ENCODE measurements around the gene PEX12.

PEX12 gene

DNA sequence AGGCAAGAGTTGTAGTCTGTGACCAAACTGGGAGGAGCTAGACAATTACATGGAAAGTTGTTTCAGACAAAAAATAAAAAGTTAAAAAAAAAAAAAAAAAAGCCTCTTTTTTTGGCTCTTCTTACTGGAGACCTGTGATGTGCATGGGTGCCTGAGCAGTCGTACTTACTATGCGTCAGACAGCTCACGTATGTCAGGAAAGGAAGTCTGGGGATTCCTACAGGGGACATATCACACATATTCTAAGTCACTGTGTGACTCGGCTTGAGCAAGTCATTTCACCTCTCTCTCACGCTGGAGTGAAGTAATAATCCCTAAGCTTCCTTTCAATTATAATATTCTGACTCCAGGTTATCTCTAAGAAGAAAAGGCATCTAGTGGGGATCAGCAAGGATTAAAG, 23.7 kb downstream of the PEX12 start:
- DNase-seq: no peak
- no peak overlapping the region for H2BK5ac ChIP-seq (ENCODE audit: low read depth, low read length, poor library complexity, severe bottlenecking)
- no peak overlapping the region for H2AK5ac ChIP-seq (ENCODE audit: low read length, severe bottlenecking)
- H3K79me1 ChIP-seq (replicated peaks; ENCODE audit: low read length, poor library complexity, severe bottlenecking): no peaks in the 10 kb centered on the region
- H3K4me1 ChIP-seq (ENCODE audit: control insufficient read depth, insufficient read depth, low read depth, low read length): no peaks in the 10 kb centered on the region
- no peak overlapping the region for H2AFZ ChIP-seq (ENCODE audit: low read depth, low read length)
- WGBS: 95% methylated on average over 3 of the region's 5 CpGs
- H3K4ac ChIP-seq (ENCODE audit: low read depth in 1 of 2, low read length in 2 of 2): no peak overlapping the region
- no peaks in the 10 kb centered on the region for H3K36me3 ChIP-seq (ENCODE audit: control insufficient read depth in 1 of 2, insufficient read depth in 2 of 2, low read depth in 1 of 2, low read length in 2 of 2)
- H3K4me3 ChIP-seq (ENCODE audit: insufficient read depth in 1 of 2, low read depth in 1 of 2, low read length in 2 of 2): no peak overlapping the region
- no peak overlapping the region for H2BK120ac ChIP-seq (ENCODE audit: low read depth, low read length)
- no peak overlapping the region for H2BK12ac ChIP-seq (ENCODE audit: low read length in 2 of 2)
- H3K27me3 ChIP-seq (ENCODE audit: control insufficient read depth in 1 of 2, insufficient read depth in 1 of 2, low read length in 2 of 2): peaks cover 34 to 44% of the 10 kb centered on the region in 2 experiments
- no peaks in the 10 kb centered on the region for H3K9me3 ChIP-seq (ENCODE audit: control insufficient read depth, low read length)
- H2BK15ac ChIP-seq (ENCODE audit: low read depth, poor library complexity, severe bottlenecking): no peak overlapping the region
- no peak overlapping the region for H3K23ac ChIP-seq (ENCODE audit: low read length in 2 of 2)
- H3K14ac ChIP-seq (ENCODE audit: low read length in 2 of 2): no peak overlapping the region
- H4K8ac ChIP-seq (ENCODE audit: low read length): no peak overlapping the region
- H3K9ac ChIP-seq (ENCODE audit: low read length): no peak overlapping the region
- H4K91ac ChIP-seq (ENCODE audit: low read length): no peak overlapping the region
- H3K18ac ChIP-seq (ENCODE audit: low read depth in 1 of 2, low read length in 2 of 2): no peak overlapping the region
- H3K27ac ChIP-seq (ENCODE audit: low read length, poor library complexity, severe bottlenecking): no peak overlapping the region
- no peak overlapping the region for H3K4me2 ChIP-seq (ENCODE audit: low read length, poor library complexity, severe bottlenecking)

DNA sequence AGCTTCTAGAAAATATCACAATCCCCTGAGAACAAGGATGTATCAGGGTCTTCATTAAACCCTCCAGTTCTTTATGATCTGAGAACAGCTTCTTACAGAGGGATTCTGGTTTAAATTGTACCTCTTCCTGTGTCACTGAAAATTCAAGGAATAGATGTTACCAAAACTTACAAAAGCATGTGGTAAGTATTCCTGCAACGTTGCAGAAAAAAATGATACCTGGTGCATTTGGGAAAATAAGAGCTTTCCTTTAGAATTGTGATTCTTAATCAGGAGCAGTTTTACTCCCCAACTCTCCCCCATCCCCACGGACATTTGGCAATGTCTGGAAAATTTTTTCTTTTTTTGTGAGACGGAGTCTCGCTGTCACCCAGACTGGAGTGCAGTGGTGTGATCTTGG, 25.1 kb downstream of the PEX12 start:
- H2BK12ac ChIP-seq (ENCODE audit: low read length in 2 of 2): no peak overlapping the region
- no peaks in the 10 kb centered on the region for H3K4me1 ChIP-seq (ENCODE audit: control insufficient read depth, insufficient read depth, low read depth, low read length)
- H3K18ac ChIP-seq (ENCODE audit: low read depth in 1 of 2, low read length in 2 of 2): no peak overlapping the region
- H3K4ac ChIP-seq (ENCODE audit: low read depth in 1 of 2, low read length in 2 of 2): no peak overlapping the region
- H2AK5ac ChIP-seq (ENCODE audit: low read length, severe bottlenecking): no peak overlapping the region
- H3K27me3 ChIP-seq (ENCODE audit: control insufficient read depth in 1 of 2, insufficient read depth in 1 of 2, low read length in 2 of 2): peaks cover 32 to 54% of the 10 kb centered on the region in 2 experiments
- no peak overlapping the region for H2BK15ac ChIP-seq (ENCODE audit: low read depth, poor library complexity, severe bottlenecking)
- H4K91ac ChIP-seq (ENCODE audit: low read length): no peak overlapping the region
- H3K36me3 ChIP-seq (ENCODE audit: control insufficient read depth in 1 of 2, insufficient read depth in 2 of 2, low read depth in 1 of 2, low read length in 2 of 2): no peaks in the 10 kb centered on the region
- no peak overlapping the region for H3K27ac ChIP-seq (ENCODE audit: low read length, poor library complexity, severe bottlenecking)
- no peaks in the 10 kb centered on the region for H3K79me1 ChIP-seq (replicated peaks; ENCODE audit: low read length, poor library complexity, severe bottlenecking)
- H3K9ac ChIP-seq (ENCODE audit: low read length): no peak overlapping the region
- H3K9me3 ChIP-seq (ENCODE audit: control insufficient read depth, low read length): no peaks in the 10 kb centered on the region
- no peak overlapping the region for H2BK5ac ChIP-seq (ENCODE audit: low read depth, low read length, poor library complexity, severe bottlenecking)
- H2AFZ ChIP-seq (ENCODE audit: low read depth, low read length): no peak overlapping the region
- H3K14ac ChIP-seq (ENCODE audit: low read length in 2 of 2): no peak overlapping the region
- 88% methylated on average over 4 of the region's 4 CpGs for WGBS
- no peak overlapping the region for H4K8ac ChIP-seq (ENCODE audit: low read length)
- no peak overlapping the region for H3K4me2 ChIP-seq (ENCODE audit: low read length, poor library complexity, severe bottlenecking)
- no peak overlapping the region for H3K23ac ChIP-seq (ENCODE audit: low read length in 2 of 2)
- no peak for DNase-seq
- H2BK120ac ChIP-seq (ENCODE audit: low read depth, low read length): no peak overlapping the region
- H3K4me3 ChIP-seq (ENCODE audit: insufficient read depth in 1 of 2, low read depth in 1 of 2, low read length in 2 of 2): no peak overlapping the region

DNA sequence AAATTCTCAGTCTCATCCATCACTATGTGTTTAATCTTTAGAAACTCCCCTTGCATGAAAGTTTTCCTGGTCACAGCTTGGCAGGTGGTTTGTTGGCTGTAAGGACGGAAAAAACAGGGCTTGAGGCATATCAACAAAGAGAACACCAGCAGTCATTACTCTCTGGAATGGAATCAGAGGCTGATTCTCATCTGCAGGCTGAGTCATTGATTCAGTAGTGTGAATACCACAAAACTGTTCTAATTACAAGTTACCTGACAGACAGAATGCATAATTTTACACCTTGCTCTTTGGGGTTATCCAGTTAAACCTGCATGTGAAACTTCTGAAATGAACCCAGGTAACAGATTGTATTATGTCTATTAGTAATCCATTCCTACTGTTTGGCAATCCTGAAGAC, 29.4 kb downstream of the PEX12 start:
- H4K8ac ChIP-seq (ENCODE audit: low read length): no peak overlapping the region
- H3K36me3 ChIP-seq (ENCODE audit: control insufficient read depth in 1 of 2, insufficient read depth in 2 of 2, low read depth in 1 of 2, low read length in 2 of 2): no peaks in the 10 kb centered on the region
- H3K9ac ChIP-seq (ENCODE audit: low read length): no peak overlapping the region
- no peak overlapping the region for H3K18ac ChIP-seq (ENCODE audit: low read depth in 1 of 2, low read length in 2 of 2)
- H2BK120ac ChIP-seq (ENCODE audit: low read depth, low read length): no peak overlapping the region
- H3K4me3 ChIP-seq (ENCODE audit: insufficient read depth in 1 of 2, low read depth in 1 of 2, low read length in 2 of 2): no peak overlapping the region
- H3K4ac ChIP-seq (ENCODE audit: low read depth in 1 of 2, low read length in 2 of 2): no peak overlapping the region
- no peaks in the 10 kb centered on the region for H3K9me3 ChIP-seq (ENCODE audit: control insufficient read depth, low read length)
- 36% methylated on average over 1 of the region's 1 CpG for WGBS
- H4K91ac ChIP-seq (ENCODE audit: low read length): no peak overlapping the region
- H2BK15ac ChIP-seq (ENCODE audit: low read depth, poor library complexity, severe bottlenecking): no peak overlapping the region
- no peak for DNase-seq
- H3K4me1 ChIP-seq (ENCODE audit: control insufficient read depth, insufficient read depth, low read depth, low read length): no peaks in the 10 kb centered on the region
- H2AFZ ChIP-seq (ENCODE audit: low read depth, low read length): no peak overlapping the region
- no peak overlapping the region for H3K27ac ChIP-seq (ENCODE audit: low read length, poor library complexity, severe bottlenecking)
- no peak overlapping the region for H2BK5ac ChIP-seq (ENCODE audit: low read depth, low read length, poor library complexity, severe bottlenecking)
- no peak overlapping the region for H2AK5ac ChIP-seq (ENCODE audit: low read length, severe bottlenecking)
- no peak overlapping the region for H3K4me2 ChIP-seq (ENCODE audit: low read length, poor library complexity, severe bottlenecking)
- no peak overlapping the region for H3K23ac ChIP-seq (ENCODE audit: low read length in 2 of 2)
- H2BK12ac ChIP-seq (ENCODE audit: low read length in 2 of 2): no peak overlapping the region
- H3K79me1 ChIP-seq (replicated peaks; ENCODE audit: low read length, poor library complexity, severe bottlenecking): no peaks in the 10 kb centered on the region
- peaks cover 31 to 54% of the 10 kb centered on the region in 2 experiments for H3K27me3 ChIP-seq (ENCODE audit: control insufficient read depth in 1 of 2, insufficient read depth in 1 of 2, low read length in 2 of 2)
- H3K14ac ChIP-seq (ENCODE audit: low read length in 2 of 2): no peak overlapping the region

DNA sequence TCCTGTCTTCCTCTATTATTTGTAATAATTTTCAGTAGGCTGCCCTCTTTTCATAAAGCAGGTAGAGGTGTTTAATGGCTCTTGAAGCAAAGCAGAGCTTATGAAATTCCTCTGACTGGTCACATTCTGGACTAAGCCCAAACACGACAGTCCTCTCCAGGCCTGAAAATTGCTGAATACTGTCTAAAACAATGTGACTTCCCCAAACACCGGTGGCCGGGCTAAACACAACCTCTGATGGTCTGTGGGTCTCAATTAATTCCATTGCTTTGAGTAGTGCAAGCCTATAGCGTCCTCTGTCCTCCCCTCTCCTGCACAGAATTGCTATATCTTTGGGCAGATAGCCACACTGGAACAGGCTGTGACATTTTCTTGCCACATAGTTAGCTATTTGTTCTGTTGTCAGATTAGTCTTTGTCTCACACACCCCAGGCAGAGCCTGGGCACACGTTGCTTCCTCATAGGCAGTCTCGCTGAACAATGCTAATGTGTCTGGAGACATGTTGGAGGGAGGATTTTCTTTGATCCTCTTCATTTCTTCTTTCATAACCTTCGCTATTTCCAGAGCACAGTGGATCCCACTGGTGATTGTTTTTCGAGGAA, 30.1 kb downstream of the PEX12 start:
- H2AK5ac ChIP-seq (ENCODE audit: low read length, severe bottlenecking): no peak overlapping the region
- no peaks in the 10 kb centered on the region for H3K79me1 ChIP-seq (replicated peaks; ENCODE audit: low read length, poor library complexity, severe bottlenecking)
- no peak overlapping the region for H3K23ac ChIP-seq (ENCODE audit: low read length in 2 of 2)
- H2BK5ac ChIP-seq (ENCODE audit: low read depth, low read length, poor library complexity, severe bottlenecking): no peak overlapping the region
- no peaks in the 10 kb centered on the region for H3K36me3 ChIP-seq (ENCODE audit: control insufficient read depth in 1 of 2, insufficient read depth in 2 of 2, low read depth in 1 of 2, low read length in 2 of 2)
- no peak for DNase-seq
- H3K18ac ChIP-seq (ENCODE audit: low read depth in 1 of 2, low read length in 2 of 2): no peak overlapping the region
- H3K9me3 ChIP-seq (ENCODE audit: control insufficient read depth, low read length): no peaks in the 10 kb centered on the region
- no peak overlapping the region for H3K14ac ChIP-seq (ENCODE audit: low read length in 2 of 2)
- no peak overlapping the region for H2BK15ac ChIP-seq (ENCODE audit: low read depth, poor library complexity, severe bottlenecking)
- no peak overlapping the region for H3K4me3 ChIP-seq (ENCODE audit: insufficient read depth in 1 of 2, low read depth in 1 of 2, low read length in 2 of 2)
- no peak overlapping the region for H4K8ac ChIP-seq (ENCODE audit: low read length)
- no peaks in the 10 kb centered on the region for H3K4me1 ChIP-seq (ENCODE audit: control insufficient read depth, insufficient read depth, low read depth, low read length)
- no peak overlapping the region for H3K27ac ChIP-seq (ENCODE audit: low read length, poor library complexity, severe bottlenecking)
- no peak overlapping the region for H3K4me2 ChIP-seq (ENCODE audit: low read length, poor library complexity, severe bottlenecking)
- H2BK120ac ChIP-seq (ENCODE audit: low read depth, low read length): no peak overlapping the region
- H3K4ac ChIP-seq (ENCODE audit: low read depth in 1 of 2, low read length in 2 of 2): no peak overlapping the region
- H2BK12ac ChIP-seq (ENCODE audit: low read length in 2 of 2): no peak overlapping the region
- H2AFZ ChIP-seq (ENCODE audit: low read depth, low read length): no peak overlapping the region
- H3K27me3 ChIP-seq (ENCODE audit: control insufficient read depth in 1 of 2, insufficient read depth in 1 of 2, low read length in 2 of 2): peaks cover 26 to 51% of the 10 kb centered on the region in 2 experiments
- H3K9ac ChIP-seq (ENCODE audit: low read length): no peak overlapping the region
- H4K91ac ChIP-seq (ENCODE audit: low read length): no peak overlapping the region
- 59% methylated on average over 8 of the region's 8 CpGs for WGBS

Data from mesenchymal stem cell (in vitro differentiated cells and primary cell).